ENCODE data around the gene NKAIN2.

Gene NKAIN2

DNA sequence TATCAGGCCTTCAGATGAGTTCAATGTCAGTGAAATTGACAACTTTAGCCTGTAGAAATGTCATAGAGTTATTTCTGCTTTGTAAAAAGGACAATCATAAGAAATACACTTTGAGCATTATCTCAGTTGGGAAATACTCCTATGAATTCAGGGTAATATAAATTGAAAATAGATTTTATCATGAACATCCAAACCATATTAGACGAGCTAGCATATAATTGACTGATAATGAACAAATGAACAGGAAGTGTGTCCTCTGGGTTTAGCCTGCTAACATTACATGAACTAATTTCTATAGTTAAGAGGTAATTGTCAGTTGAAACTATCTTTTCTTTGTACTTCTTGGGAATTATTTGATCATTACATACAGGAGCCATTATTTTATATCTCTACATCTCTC, 689.6 kb downstream of the NKAIN2 start:
- no peak for DNase-seq (ENCODE audit: low read depth)
- no peak for TF ChIP-seq CTCF (conservative IDR thresholded peaks at IDR 0.05; ENCODE audit: low read length)
- no peak overlapping the region for H3K4me3 ChIP-seq (ENCODE audit: low read length)

- DNase-seq (ENCODE audit: low read depth), result no peak
- no peak overlapping the region for H3K4me3 ChIP-seq (ENCODE audit: low read length)
- no peak for TF ChIP-seq CTCF (conservative IDR thresholded peaks at IDR 0.05; ENCODE audit: low read length)
Observed at GRCh38 chr6:124494956-124495664, 691.4 kb downstream of the NKAIN2 start.

- H3K4me3 ChIP-seq (ENCODE audit: low read length), result no peak overlapping the region
- no peak for TF ChIP-seq CTCF (conservative IDR thresholded peaks at IDR 0.05; ENCODE audit: low read length)
- no peak for DNase-seq (ENCODE audit: low read depth)
Observed at GRCh38 chr6:124495665-124496190, 692.1 kb downstream of the NKAIN2 start.

DNA sequence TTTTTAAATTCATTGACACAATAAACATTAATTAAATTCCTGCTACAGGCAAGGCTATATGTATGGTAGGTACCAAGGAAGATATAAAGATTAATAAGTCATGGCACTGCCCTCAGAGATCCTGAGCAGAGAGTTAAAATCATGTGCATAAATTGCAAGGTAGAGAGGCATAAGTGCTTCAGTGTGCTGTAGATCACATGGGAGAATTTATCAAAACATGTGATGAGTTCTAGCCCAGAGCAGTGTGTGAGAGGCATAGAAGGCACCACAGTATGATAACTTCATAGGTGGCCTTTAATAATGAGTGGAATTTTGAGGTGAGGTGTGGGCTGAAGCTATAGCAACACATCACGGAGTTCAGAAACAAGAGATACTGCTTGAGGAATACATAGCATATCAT, 692.7 kb downstream of the NKAIN2 start:
- no peak for DNase-seq (ENCODE audit: low read depth)
- H3K4me3 ChIP-seq (ENCODE audit: low read length), result no peak overlapping the region
- no peak for TF ChIP-seq CTCF (conservative IDR thresholded peaks at IDR 0.05; ENCODE audit: low read length)

DNA sequence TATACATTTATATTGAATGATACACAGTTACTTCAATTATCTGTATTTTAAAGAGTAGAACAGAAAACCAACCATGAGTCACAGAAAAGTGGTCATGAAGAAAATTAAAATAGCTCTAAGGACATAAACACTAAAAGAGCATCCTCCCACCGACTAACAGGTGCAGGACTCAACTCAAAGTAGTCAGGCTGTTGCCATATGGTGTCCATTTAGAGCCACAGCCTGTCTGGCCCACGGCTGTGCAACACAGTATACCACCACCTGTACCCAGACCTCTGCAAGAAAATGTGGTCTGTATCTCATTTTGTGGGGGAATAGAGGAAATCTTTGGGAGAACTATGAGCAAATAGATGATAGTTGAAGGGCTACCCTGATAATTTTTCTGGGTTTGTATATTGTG, 708.8 kb downstream of the NKAIN2 start:
- no peak overlapping the region for H3K4me3 ChIP-seq (ENCODE audit: low read length)
- DNase-seq (ENCODE audit: low read depth), result no peak
- TF ChIP-seq CTCF (conservative IDR thresholded peaks at IDR 0.05; ENCODE audit: low read length), result no peak

DNA sequence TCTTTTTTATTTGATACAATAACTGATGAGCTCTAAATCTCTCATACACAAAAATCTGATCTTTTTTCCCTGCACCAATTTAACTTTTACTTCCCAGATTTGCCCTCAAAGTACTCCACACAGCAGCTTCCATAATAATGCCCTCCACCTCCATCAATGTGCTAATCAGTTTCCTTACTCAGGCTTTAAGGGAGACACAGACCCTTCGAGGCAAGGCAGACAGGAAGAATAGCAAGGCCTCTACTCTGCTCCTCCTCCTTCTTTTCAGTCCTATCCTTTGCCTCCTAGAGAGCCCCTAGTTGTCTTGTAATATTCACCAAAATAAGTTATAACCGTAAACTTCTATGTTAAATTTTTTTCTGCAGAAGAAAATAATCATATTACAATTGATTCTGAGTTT, 713.7 kb downstream of the NKAIN2 start:
- no peak for TF ChIP-seq CTCF (conservative IDR thresholded peaks at IDR 0.05; ENCODE audit: low read length)
- H3K4me3 ChIP-seq (ENCODE audit: low read length), result no peak overlapping the region
- no peak for DNase-seq (ENCODE audit: low read depth)

DNA sequence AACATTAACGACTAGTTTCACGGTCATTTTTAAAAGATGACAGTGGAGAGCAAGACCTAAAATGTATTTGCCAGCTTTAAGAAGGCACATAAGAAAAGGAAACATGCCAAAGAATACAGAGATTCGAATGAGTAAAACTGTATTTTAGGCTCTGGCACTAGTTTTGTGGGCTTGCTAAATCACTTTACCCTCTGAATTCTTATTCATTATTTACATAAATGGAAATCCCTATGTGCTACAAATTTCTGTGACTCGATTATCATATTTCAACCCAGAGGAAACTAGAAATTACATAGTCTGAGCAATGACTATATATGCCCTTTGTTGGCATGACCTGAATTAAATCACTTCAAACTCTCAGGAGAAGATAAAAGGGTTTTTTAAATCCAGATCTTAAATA, 716.8 kb downstream of the NKAIN2 start:
- H3K4me3 ChIP-seq (ENCODE audit: low read length), result no peak overlapping the region
- DNase-seq (ENCODE audit: low read depth), result no peak
- TF ChIP-seq CTCF (conservative IDR thresholded peaks at IDR 0.05; ENCODE audit: low read length), result no peak

Measured in AG10803 (cell line).